HG02981 (cell line): ENCODE measurements around the gene CD164.
"Not testable (repeated sequence)": the region's sequence is repeated elsewhere in the genome, so short reads cannot be mapped to it uniquely, and the experiment has no call there.

ENCODE experiments used
- ATAC-seq: cut with Tn5 transposase; IDR thresholded peaks from one replicate; pipeline ENCODE4 v1.9.1; 2021; ENCODE audit warnings: mild to moderate bottlenecking, moderate library complexity; ENCODE audit not compliant: unreplicated experiment

Gene CD164

GRCh38 chr6:109377717-109378116, 4.5 kb downstream of the CD164 start:
- no peak for ATAC-seq

DNA sequence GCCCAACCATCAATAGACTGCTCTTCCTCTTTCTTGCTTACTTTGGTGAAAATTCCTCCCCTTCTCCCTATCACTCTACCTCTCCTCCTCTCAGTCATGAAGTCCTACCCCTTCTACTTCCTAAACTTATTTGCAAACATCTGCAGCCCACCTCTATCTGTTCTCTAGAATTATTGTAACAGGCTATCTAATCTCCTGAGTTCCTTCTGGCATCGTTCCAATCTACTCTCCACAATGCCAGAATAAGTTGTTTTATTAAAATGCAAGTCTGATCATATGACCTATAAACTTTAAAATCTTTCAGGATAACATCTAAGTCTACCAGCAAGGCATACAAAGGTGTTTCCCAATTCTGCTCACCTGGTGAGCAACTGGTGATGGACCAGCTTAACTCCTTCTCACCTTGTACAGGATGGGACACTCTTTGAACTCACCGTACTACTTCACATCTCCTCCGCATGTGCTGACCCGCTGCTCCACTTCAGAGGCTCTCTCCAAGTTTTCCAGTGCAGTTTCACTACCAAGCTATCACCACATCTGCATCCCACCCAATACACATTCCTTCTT, 7.9 kb downstream of the CD164 start:
- no peak for ATAC-seq

DNA sequence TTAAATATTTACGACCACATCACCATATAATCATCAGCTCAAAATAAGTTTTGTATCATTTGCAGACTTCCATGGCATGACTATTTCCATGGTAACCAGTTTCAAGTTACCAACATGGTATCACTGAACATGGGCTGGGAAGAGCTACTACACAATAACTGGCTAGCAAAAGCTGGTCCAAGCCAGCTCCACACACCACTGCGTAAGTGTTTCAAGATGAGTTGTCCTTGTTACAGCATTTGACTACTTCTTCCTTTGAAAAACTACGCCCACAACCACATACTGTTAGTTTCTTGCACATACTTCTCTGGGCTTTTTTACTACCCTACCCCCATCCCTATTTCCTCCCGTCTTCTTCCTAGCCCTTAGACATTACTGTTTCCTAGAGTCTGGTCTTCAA, 8.5 kb downstream of the CD164 start:
- peak; percentile 94 for ATAC-seq

DNA sequence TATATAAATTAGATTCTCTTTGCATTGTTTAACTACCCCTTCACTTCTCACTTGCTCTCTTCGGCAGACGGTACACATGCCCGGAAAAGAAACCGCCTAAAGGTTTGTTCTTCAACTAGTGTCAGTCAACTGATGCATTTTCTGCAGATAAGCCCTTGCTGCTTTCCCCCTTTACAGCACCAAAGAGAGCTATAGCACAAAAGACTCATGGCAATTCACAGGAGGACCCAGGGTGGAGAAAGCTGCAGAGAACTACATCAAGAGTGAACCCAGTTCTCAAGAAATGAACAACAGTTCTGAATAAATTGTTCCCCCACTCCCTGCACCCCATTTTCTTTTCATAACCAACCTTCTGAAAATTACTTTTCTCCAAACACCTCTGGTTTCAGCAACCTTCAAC, 8.9 kb downstream of the CD164 start:
- ATAC-seq: peak; percentile 0

GRCh38 chr6:109372130-109372529, 10.1 kb downstream of the CD164 start:
- ATAC-seq: no peak

DNA sequence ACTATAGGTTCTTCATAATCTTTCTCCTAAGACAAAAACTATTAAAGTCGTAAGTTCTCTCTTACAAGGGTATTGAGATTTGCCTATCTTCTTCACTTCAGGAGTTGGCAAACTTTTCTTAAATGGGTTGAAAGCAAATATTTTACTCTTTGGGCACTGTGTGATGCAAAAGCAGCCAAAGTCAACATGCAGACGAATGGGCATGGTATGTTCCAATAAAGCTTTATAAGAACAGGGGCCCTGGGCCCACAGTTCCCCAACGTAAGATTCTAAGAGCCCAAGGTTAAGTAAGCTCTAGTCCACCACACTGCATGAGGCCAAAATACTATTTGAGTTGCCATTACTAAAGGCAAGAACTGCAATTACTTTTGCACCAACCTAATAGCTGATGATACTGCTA, 11.5 kb downstream of the CD164 start:
- no peak for ATAC-seq

GRCh38 chr6:109370336-109370735, 11.9 kb downstream of the CD164 start:
- ATAC-seq: no peak

DNA sequence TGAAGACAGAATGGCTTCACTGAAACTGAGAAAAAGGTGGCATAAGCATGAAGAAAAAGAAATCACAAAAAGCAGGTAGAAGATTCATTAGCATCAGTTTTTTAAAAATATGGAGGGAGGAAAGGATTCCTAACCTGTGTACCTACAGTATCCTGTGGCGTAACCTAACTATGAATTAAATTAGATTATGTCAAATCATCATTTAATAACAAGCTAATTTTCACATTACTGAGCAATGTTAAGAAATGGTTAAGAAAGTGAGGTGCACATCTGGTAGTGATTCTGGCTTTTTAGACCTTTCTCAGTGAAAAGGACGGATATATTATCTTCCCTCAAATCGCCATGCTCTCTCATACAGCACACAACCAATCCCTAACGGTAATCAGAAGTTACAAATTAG, 12.5 kb downstream of the CD164 start:
- ATAC-seq: no peak

- not testable (repeated sequence) for ATAC-seq
Observed at GRCh38 chr6:109364382-109365078, 17.7 kb downstream of the CD164 start.

- no peak for ATAC-seq
Observed at GRCh38 chr6:109363753-109364152, 18.5 kb downstream of the CD164 start.

- ATAC-seq: no peak
Observed at GRCh38 chr6:109362102-109362884, 20.0 kb downstream of the CD164 start.

DNA sequence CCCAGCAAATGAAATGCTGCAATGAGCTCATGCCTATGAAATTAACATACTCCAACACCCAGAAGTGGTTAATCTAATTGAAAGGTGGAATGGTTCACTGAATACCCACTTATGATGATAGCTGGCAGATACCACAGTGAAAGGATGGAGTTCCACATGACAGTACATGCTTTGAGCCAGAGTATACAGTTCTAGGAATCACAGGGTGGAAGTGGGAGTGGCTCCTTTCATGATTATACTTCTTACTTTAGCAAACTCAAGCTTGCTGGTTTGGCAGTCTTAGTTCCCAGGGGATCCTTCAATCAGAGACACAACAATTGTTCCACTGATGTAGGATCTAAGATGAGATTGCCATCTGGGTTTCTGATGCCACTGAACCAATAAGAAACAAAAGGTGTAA, 21.5 kb downstream of the CD164 start:
- ATAC-seq: no peak

DNA sequence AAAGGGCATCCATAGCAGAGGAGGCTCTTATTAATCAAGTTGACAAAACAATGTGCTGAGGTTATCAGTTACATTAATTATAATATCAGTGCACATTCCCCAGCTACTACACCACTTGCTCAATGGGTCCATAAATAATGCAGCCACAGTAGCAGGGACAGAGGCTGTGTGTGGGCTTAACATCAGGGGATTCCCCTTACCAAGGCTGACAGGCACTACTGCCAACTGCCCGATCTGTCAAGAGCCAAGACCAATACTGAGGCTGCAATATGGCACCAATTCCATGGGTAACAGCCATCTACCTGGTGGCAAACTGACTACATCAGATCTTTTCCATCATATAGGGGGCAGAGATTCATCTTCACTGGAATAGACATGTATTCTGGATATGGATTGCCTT, 22.0 kb downstream of the CD164 start:
- no peak for ATAC-seq

DNA sequence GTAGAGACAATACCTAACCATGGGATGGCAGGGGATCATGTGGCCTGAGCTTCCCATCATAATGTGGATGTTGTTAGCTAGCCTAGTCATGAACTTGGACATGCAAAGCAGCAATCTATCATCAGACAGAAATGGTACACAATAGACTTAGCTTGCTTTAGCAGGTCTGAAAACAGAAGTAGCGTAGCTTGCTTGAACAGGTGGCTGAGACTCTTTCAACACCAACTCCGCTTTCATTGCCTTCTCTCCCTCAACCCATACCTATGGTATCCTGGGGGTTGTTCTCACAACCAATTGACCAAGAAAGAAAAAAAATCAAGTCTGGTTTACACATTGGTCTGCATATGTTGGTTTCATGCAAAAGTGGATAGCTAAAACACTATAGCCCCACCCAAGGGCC, 23.0 kb downstream of the CD164 start:
- no peak for ATAC-seq

DNA sequence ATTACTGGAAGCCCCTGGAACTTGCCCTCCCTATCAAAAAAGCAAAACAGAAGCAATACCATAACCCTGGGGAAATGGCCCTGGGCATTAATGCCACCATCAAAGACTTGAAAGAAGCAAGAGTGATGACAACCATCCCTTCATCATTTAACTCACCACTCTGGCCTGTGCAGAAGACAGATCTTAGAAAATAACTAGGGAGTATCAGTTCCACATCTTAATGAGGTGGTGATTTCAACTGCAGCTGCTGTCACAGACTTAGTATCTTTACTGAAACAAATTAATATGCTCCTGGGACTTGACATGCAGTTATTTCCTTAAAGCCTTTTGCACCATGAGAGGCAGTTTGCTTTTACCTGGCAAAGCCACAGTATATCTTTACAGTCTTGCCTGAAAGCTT, 24.1 kb downstream of the CD164 start:
- no peak for ATAC-seq

DNA sequence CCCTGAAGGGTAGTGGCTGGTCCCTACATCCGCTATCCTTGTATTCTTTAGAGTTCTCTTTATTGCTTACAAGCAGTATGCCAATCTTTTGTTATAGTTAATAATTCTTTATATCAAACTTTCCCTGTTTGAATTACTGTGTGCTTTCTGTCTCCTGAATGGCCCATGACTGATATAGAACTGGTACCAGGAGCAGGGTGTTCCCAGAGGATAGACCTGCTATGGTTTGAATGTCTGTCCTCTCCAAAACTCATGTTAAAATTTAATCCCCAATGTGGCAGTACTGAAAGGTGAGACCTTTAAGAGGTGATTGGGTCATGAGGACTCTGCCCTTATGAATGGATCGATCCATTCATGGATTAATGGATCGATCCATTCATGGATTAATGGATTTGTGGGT, 26.0 kb downstream of the CD164 start:
- ATAC-seq: no peak

DNA sequence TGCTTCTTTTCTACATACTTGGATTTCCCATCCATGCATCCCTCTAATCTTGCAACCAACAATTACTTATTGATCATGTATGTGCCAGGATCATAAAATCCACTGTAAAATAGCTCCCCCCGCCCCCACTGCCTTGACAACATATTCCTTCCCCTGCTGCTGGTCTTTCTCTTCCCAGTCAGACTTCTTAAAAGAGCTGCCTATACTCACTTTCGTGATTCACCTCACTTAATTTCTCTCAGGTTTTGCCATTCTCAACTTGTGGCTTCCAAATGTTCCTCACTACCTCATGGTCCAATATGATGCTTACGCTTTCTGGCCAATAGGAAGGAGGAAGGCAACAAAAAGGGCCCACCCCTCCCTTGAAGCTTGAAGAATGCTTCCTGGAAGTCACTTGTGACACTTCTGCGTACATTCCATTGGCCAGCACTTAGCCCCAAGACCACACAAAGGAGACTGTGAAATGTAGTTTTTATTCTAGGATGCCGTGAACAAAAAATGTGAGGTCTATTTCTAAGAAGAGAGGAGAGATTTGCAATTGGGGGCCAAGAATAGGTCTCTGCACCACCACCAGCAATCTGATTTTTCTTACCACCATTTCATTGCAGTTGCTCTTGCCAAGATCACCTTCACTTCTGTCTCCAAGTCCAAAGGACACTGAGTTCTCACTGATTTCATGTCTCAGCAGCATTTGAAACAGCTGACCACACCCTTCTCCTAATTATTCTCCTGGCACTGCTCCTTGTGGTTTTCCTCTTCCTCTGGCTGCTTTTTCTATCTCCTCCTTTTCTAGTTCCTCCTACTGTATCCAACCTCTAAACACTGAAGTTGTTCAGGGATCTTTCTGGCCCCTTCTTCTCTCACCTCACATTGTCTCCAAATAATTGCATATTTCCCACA, 30.8 kb downstream of the CD164 start:
- no peak for ATAC-seq

DNA sequence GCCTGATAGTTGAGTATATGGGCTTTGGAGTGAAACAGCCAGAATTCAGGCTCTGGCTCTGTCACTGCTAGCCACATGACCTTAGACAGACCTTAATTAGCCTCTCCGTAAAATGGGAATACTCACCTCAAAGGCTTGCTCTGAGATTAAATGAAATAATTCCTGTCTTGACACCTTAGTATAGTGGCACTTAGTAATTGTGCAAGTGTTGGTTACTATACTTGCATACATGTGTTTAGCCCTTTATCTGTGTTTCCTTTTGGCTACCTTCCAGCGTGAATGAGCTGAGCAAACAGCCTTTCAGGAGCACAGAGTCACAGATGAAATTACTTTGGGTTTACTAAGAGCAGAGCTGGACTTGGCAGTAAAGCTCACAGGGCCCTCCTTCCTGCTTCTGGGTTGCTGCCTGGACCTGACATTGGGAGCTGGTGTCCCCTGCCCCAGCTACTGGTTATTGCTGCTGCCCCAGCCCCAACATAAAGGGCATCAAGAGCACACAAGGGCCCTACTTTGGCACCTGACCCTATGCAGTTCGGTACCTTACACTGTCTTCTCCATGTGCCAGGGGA, 32.8 kb downstream of the CD164 start:
- no peak for ATAC-seq

GRCh38 chr6:109348226-109348625, 34.0 kb downstream of the CD164 start:
- no peak for ATAC-seq

DNA sequence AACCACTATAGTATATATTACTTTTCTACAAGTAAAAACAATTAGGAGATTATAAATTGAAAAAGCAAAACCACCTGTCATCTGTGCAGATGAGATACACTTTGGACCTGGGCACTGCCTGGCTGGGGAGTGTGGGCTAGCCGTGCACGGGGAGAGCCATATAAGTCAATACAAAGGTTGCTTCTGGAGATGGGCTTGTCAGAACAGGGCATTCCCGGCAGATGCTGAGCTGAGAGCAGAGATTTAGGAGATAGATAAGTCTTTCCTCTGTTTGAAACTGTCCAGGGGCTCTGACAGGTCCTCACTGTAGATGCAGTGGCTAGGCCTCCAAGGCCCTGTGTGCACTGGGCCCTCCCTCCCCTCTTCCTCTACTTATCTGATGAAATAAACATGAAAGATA, 34.5 kb downstream of the CD164 start:
- no peak for ATAC-seq

- ATAC-seq: no peak
Observed at GRCh38 chr6:109345986-109346385, 36.3 kb downstream of the CD164 start.
